Fibroblast of upper back skin (primary cell): Measurements from ENCODE around the gene FRMD3.

Experiments used
- DNase-seq: peaks from one replicate; pipeline ENCODE4 v3.0.0-alpha.2; 2013

The FRMD3 gene

DNA sequence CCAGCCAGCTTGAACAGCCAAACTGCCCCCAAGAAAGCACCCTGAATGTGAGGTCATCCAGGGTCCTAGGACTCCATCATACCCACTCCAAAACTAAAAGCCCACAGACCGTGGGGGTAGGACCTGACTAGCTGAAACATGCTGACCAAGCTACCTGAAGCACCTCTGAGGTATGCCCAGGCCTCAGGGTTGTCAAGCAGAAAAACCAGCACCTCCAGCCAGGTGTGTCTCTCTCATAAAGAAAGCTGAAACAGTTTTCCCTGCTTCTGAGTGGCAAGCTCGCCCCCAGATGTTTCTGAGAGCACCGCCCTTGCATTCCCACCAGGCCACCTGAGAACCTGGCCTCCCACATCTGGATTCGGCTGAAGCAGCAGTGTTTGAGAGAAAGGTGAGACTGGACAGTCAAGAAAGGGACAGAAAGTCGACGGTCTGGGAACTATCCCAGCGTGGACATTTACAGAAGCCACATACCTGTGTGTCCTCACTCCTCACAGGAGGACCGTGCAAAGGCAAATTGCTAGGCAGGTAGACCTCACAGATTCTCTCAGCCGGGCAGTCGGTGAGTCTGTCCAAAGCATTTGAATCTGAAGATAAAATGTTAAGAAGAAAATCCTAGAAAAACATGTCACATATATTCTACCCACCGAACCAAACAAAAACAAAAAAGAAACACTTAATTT is 319.6 kb downstream of the FRMD3 start:
- DNase-seq = no peak

- no peak for DNase-seq
These were observed 328.9 kb downstream of the FRMD3 start for GRCh38 chr9:83209188-83209731.

DNA sequence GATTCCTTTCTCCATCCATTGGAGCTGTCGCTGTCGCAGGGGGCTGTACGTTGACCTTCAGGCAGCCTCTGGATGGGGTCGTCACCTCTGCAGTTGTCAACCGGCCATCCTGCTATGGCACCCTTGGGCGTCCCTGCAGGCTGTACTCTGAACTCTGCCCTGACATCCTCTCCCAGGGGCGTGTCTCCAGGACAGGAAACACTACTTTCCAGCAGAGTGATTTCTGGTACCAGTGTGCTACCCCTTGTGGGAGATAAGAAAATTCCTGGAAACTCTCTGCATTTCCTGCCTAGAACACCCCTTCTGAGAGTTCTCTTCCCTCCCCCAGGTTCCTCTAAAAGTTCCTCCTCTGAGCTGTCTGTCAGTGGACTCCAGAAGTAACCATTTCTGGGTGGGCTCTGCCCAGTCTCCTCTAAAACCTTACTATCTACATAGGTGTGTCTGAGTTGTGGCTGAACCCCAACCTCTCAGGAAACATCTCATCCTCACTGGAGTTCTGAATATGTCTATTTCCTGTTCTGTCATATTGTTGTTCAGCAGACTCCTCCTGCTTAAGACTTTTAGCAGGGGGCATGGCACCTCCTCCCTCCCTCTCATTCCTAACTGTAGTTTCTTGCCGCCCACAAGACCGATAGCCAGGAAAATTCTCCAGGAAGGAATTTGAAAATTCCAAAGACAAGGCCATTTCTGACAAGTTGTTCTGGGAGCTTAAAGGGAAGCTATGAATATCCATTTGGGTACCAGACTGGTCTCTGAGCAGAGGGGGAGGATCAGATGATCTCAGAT is 329.9 kb downstream of the FRMD3 start:
- peak; percentile 32 for DNase-seq

GRCh38 chr9:83204047-83204446 is 334.2 kb downstream of the FRMD3 start:
- no peak for DNase-seq

- DNase-seq = no peak
These were observed 337.7 kb downstream of the FRMD3 start for GRCh38 chr9:83200531-83200930.

- DNase-seq = no peak
These were observed 338.4 kb downstream of the FRMD3 start for GRCh38 chr9:83199832-83200231.

DNA sequence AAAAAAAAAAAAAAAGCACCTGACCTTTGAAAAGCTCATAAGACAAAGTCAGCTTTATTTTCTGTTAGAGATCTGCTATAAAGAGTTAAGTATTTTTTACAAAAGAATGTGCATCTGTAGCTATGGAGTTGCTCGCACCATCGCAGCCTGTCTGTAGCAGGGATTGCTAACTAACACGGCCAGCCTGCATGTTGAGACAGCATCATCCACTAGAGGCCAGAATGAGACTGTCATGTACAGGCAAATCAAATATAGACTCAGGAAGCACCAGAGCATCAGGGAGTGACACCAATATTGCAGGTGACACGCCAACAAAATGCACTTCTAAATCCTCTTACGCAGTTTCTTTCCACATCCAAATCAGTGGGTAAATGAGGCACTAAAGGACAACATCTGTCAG is 339.0 kb downstream of the FRMD3 start:
- DNase-seq = peak; percentile 63

GRCh38 chr9:83198371-83198770 is 339.8 kb downstream of the FRMD3 start:
- DNase-seq = no peak

- DNase-seq = no peak
These were observed 340.6 kb downstream of the FRMD3 start for GRCh38 chr9:83197591-83197990.

DNA sequence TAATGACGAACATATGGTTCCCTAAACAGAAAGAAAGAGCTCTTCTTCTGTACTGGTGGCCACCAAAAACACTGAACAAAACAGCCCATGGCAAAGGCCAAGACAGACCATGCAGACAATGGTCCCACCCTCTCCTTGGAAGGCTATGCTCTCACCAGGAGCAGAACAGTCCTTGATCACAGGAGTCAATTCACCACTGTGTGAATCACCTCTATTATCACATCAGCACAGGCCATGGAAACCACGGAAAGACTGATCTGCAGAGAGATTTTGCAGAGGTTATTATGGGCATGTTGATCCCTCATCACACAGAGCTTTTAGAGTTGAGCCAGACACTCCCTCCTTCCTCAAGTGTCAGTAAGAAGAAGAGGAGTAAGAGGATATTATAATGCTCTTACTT is 341.3 kb downstream of the FRMD3 start:
- DNase-seq = peak; percentile 25
